ENCODE results near the gene KCTD8.

DNA sequence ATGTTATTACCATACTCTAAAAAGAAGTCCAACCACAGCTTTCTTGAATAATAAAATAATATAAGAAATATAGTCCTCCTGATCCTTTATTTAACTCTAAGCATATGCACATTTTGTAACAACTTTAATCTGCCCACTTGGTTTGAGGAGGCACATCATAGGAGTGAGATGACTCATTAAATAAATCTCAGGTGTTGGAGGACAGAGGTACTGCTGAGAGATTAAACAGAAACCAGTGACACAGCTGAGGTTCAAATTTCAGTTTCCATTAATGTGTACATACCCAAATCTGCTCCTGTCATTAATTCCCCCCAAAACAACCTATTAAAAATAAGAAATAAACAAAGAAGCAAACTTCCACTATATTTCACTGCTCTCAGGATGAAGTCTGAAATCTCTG lies 211.0 kb downstream of the KCTD8 start:
- TF ChIP-seq, protein P1, sequence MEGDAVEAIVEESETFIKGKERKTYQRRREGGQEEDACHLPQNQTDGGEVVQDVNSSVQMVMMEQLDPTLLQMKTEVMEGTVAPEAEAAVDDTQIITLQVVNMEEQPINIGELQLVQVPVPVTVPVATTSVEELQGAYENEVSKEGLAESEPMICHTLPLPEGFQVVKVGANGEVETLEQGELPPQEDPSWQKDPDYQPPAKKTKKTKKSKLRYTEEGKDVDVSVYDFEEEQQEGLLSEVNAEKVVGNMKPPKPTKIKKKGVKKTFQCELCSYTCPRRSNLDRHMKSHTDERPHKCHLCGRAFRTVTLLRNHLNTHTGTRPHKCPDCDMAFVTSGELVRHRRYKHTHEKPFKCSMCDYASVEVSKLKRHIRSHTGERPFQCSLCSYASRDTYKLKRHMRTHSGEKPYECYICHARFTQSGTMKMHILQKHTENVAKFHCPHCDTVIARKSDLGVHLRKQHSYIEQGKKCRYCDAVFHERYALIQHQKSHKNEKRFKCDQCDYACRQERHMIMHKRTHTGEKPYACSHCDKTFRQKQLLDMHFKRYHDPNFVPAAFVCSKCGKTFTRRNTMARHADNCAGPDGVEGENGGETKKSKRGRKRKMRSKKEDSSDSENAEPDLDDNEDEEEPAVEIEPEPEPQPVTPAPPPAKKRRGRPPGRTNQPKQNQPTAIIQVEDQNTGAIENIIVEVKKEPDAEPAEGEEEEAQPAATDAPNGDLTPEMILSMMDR (IDR thresholded peaks at IDR 0.05), result no peak
- TF ChIP-seq ATF2 (CRISPR knock-in tag; IDR thresholded peaks at IDR 0.05; ENCODE audit: borderline replicate concordance, low read depth) (no peak), NFE2L1 (CRISPR knock-in tag; IDR thresholded peaks at IDR 0.05) (no peak), CREB1 (CRISPR knock-in tag; IDR thresholded peaks at IDR 0.05) (no peak), PRRX2 (CRISPR knock-in tag; IDR thresholded peaks at IDR 0.05) (no peak), ATF1 (CRISPR knock-in tag; IDR thresholded peaks at IDR 0.05) (no peak)
- TF ChIP-seq, protein P2, sequence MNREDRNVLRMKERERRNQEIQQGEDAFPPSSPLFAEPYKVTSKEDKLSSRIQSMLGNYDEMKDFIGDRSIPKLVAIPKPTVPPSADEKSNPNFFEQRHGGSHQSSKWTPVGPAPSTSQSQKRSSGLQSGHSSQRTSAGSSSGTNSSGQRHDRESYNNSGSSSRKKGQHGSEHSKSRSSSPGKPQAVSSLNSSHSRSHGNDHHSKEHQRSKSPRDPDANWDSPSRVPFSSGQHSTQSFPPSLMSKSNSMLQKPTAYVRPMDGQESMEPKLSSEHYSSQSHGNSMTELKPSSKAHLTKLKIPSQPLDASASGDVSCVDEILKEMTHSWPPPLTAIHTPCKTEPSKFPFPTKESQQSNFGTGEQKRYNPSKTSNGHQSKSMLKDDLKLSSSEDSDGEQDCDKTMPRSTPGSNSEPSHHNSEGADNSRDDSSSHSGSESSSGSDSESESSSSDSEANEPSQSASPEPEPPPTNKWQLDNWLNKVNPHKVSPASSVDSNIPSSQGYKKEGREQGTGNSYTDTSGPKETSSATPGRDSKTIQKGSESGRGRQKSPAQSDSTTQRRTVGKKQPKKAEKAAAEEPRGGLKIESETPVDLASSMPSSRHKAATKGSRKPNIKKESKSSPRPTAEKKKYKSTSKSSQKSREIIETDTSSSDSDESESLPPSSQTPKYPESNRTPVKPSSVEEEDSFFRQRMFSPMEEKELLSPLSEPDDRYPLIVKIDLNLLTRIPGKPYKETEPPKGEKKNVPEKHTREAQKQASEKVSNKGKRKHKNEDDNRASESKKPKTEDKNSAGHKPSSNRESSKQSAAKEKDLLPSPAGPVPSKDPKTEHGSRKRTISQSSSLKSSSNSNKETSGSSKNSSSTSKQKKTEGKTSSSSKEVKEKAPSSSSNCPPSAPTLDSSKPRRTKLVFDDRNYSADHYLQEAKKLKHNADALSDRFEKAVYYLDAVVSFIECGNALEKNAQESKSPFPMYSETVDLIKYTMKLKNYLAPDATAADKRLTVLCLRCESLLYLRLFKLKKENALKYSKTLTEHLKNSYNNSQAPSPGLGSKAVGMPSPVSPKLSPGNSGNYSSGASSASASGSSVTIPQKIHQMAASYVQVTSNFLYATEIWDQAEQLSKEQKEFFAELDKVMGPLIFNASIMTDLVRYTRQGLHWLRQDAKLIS (CRISPR knock-in tag; IDR thresholded peaks at IDR 0.05; ENCODE audit: borderline replicate concordance), result no peak
